Natural killer cell treated with Interleukin-12 subunit alpha and Interleukin-12 subunit beta and Interleukin-15 and Interleukin-18, amount 100 ng/mL, for 72 hours (primary cell): ENCODE data around the gene SLC9A8. TPM values are rescaled to one million over a fixed set of nuclear protein-coding genes. Genes with fewer than 3 reads are reported as not detected.

Experiments used
- ATAC-seq, 2 donors: fragments of 150-1000 bp; cut with Tn5 transposase in 1 of 2; sonication (Bioruptor Pico), chemical (Tn5 transposase) in 1 of 2; 2 replicates each; pipeline ENCODE4 v1.10.0; 2021
- DNase-seq: peaks from one replicate; pipeline ENCODE4 v3.0.0; 2022; ENCODE audit warnings: low spot score
- H3K27ac Mint-ChIP-seq, 2 donors: 1 replicate in 1 of 2; 2 replicates in 1 of 2; pipeline ENCODE4 v1.8.0; 2022; ENCODE audit warnings: mixed read lengths in 2 of 2, mild to moderate bottlenecking in 1 of 2, moderate library complexity in 1 of 2
- H3K27me3 Mint-ChIP-seq, 2 donors: 1 replicate in 1 of 2; 2 replicates in 1 of 2; pipeline ENCODE4 v1.8.0; 2022; ENCODE audit warnings: mixed read lengths in 2 of 2
- H3K36me3 Mint-ChIP-seq: one replicate; pipeline ENCODE4 v1.8.0; 2022; ENCODE audit warnings: mixed read lengths
- H3K4me1 Mint-ChIP-seq, 2 donors: 1 replicate in 1 of 2; 2 replicates in 1 of 2; pipeline ENCODE4 v1.8.0; 2022; ENCODE audit warnings: low read depth in 2 of 2, mixed read lengths in 2 of 2, mild to moderate bottlenecking in 1 of 2
- H3K4me3 Mint-ChIP-seq: one replicate; pipeline ENCODE4 v1.8.0; 2022; ENCODE audit warnings: mixed read lengths
- H3K9me3 Mint-ChIP-seq: 2 replicates; pipeline ENCODE4 v1.8.0; 2022; ENCODE audit warnings: mixed read lengths
- total RNA-seq, 2 donors: library from RNA; stranded (reverse); gene quantifications; one replicate each; pipeline ENCODE4 v1.2.3, GENCODE V29; 2022

The SLC9A8 gene
- total RNA-seq, 2 donors from 2014 or later: 22.0 to 27.6 TPM

- H3K4me3 Mint-ChIP-seq: peak within 1 kb of the TSS; percentile 94
- ATAC-seq (peak; percentile 97 to 98), DNase-seq (peak; percentile 91)
- no peaks in the 10 kb centered on the region for H3K27me3 Mint-ChIP-seq
- peaks cover 47 to 48% of the 10 kb centered on the region in 2 donors for H3K4me1 Mint-ChIP-seq
- H3K9me3 Mint-ChIP-seq: no peaks in the 10 kb centered on the region
- H3K36me3 Mint-ChIP-seq: peaks cover 5% of the 10 kb centered on the region
- H3K27ac Mint-ChIP-seq: peak within 1 kb of the TSS; percentile 70 to 96
These were observed 123.8 kb downstream of the SLC9A8 start, which contains the start of gene RNF114 for GRCh38 chr20:49936153-49937026. Gene RNF114 (plus strand): TSS chr20:49936397. CDS start chr20:49936413, 16 bp downstream.

DNA sequence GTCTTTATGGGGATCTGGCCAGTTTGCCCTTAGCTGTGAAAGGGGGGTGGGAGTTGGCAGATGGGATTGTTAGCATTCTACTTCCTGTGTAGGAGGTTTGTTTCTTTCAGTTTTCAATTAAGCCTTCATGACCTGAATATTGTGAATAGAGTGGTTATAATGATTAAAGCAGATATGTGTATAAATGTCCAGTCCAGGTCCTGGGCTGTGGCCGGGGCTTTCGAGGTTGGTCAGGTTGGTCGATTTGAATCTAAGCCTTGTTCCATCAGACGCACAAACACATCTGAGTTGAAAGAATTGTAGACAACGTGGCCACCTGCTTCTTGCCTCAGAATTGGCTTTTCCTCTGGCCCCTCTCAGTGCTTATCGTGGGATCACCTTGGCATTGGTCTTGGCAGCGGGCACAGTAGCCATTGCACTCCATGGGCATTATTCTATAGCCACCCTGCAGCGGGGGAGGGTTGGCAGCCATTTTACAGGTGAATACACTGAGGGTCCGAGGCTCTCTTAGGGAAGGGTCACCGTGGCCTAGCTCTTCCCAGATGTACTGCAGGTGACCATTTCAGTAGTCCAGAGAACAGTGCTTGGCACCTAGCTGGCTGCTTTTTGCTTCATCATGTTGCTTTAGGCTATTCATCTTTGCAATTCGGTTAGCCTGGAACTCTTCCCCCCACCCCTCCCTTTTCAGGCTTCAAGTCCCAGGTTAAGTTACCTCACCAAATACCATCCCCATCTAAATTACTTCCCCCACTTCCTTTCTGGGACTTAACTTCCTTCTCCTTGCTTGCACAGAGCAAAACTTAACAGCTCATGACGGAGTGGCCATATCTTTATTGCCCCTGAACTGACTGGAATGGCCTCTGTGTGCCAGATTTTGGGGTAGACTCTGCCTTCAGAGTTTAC, 124.7 kb downstream of the SLC9A8 start:
- peak overlapping the region; percentile 94 for H3K4me3 Mint-ChIP-seq
- H3K27me3 Mint-ChIP-seq: no peaks in the 10 kb centered on the region
- no peaks in the 10 kb centered on the region for H3K9me3 Mint-ChIP-seq
- peaks cover 49 to 51% of the 10 kb centered on the region in 2 donors for H3K4me1 Mint-ChIP-seq
- H3K36me3 Mint-ChIP-seq: peaks cover 7% of the 10 kb centered on the region
- peak overlapping the region; percentile 70 to 96 for H3K27ac Mint-ChIP-seq
- peak in 1 of 2 donors; percentile 32 for ATAC-seq
- no peak for DNase-seq

DNA sequence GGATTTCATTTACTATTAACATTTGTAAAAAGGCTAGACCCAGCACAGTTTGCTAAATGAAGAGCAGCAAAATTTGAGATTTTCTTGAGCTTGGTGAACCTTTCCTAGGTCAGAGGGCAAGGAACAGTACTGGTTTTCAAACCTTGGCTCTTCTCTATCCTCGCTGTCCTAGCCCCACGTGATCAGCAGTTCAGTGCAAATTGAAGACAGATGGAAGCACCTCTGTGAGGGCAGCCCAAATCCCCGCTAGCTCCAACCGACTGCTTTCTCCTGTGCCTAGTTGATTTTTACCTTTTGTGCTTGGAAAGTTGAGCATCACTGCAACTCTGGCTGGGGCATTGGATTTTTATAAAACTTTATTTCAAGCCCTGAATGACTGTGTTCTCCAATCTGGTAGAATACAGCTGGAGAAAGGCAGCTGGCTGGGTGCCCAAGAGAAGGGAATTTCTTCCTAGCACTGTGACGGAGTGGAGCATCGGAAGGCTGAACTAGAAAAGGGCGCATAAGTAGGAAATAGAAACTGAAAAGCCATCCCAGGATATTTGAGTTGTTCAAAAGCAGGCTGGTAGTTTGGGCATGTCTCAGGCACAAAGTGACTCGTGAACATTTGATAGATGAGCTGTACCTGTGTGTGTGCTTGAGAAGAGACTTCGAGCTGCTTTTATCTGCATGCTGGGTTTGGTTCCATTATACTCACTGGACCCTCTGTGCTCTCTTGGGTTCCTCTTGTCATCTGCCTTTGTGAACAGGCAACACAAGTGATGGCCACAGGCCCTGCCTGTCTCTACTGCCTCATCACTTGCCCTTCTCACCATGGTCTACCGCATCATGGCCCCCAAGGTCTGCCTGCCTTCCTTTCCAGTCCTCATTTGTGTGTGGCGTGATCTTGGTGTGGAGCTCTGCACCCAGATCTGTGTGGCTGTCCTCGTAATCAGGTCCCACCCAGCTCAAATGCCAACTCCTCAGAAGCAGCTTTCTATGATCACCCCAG, 125.8 kb downstream of the SLC9A8 start:
- Mint-ChIP-seq H3K27me3 (no peaks in the 10 kb centered on the region), H3K9me3 (no peaks in the 10 kb centered on the region), H3K4me3 (peak overlapping the region; percentile 94), H3K4me1 (peaks cover 49 to 51% of the 10 kb centered on the region in 2 donors), H3K36me3 (peaks cover 7% of the 10 kb centered on the region), H3K27ac (peak overlapping the region; percentile 70 to 96)
- no peak for ATAC-seq
- DNase-seq: no peak

GRCh38 chr20:49941456-49941855, 128.8 kb downstream of the SLC9A8 start:
- Mint-ChIP-seq H3K9me3 (no peaks in the 10 kb centered on the region), H3K4me3 (no peak overlapping the region), H3K27me3 (no peaks in the 10 kb centered on the region), H3K4me1 (peaks cover 39 to 45% of the 10 kb centered on the region in 2 donors), H3K27ac (no peak overlapping the region), H3K36me3 (peaks cover 8% of the 10 kb centered on the region)
- DNase-seq: no peak
- ATAC-seq: no peak

Other genes starting within 250 kb of the SLC9A8 start
- under 1 TPM in 1 of 2 donors, not detected in 1; 0.08 TPM for gene PTGIS, start 244.7 kb upstream of the SLC9A8 start, total RNA-seq
- 10 to 100 TPM; 62.1 to 74.9 TPM for gene B4GALT5, start 99.0 kb upstream of the SLC9A8 start, total RNA-seq
- 10 to 100 TPM; 10.1 to 12.0 TPM for gene SPATA2, start 102.7 kb downstream of the SLC9A8 start, total RNA-seq
- 10 to 100 TPM; 69.9 to 79.3 TPM for gene RNF114, start 123.6 kb downstream of the SLC9A8 start, total RNA-seq
- 1 to 10 TPM in 1 of 2 donors, under 1 TPM in 1; 0.71 to 1.3 TPM for gene SNAI1, start 170.2 kb downstream of the SLC9A8 start, total RNA-seq